Retina (tissue), 1 donor: ENCODE results near the gene SIDT2.
"Not testable (repeated sequence)": the region's sequence is repeated elsewhere in the genome, so short reads cannot be mapped to it uniquely, and the experiment has no call there.

Source experiments
- DNase-seq: peaks from one replicate; pipeline ENCODE4 v3.0.0-alpha.2; 2016

The SIDT2 gene

DNA sequence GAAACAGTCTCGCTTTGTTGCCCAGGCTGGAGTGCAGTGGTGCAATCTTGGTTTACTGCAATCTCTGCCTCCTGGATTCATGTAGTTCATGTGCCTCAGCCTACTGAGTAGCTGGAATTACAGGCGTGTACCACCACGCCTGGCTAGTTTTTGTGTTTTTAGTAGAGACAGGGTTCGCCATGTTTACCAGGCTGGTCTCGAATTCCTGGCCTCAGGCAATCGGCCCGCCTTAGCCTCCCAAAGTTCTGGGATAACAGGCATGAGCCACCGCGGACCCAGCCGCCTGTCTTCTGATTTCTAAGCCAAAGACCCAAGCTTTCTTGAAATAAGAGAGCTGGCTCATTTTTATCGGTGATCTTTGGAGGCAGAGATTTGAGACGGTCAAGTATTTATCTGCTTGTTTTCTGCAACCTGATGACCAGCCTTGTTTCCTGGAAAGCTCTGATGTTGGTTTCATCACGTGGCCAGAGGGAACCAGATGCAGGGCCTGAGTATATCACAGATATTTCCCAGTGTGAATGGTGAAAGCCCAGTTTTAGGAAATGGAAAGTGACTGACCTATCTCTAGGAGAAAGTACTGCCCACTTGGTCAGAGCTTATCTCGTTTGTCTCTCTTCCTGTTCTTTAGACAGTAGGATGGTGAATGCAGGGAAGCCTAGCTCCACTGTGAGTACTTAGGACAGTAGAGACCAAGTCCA is 5.7 kb upstream of the SIDT2 start:
- no peak for DNase-seq

- DNase-seq: no peak
These were observed 3.4 kb upstream of the SIDT2 start for GRCh38 chr11:117175104-117175503.

DNA sequence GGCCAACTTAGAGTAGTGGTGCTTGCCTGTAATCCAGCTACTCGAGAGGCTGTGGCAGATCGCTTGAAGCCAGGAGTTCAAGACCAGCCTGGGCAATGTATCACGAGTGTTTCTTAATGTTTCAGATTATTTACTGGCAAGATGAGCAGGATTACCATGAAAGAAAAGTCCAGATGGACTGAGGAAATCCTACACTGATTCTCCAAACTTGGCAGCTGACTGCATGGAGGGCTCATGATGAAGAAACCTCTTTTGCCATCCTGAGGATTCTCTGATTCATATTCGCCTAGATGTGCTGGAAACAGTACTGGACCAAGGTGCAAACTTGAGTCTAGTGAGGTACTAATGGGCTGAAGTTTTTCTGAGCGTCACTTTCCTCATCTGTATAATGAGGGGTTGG is 2.8 kb upstream of the SIDT2 start:
- DNase-seq: no peak

DNA sequence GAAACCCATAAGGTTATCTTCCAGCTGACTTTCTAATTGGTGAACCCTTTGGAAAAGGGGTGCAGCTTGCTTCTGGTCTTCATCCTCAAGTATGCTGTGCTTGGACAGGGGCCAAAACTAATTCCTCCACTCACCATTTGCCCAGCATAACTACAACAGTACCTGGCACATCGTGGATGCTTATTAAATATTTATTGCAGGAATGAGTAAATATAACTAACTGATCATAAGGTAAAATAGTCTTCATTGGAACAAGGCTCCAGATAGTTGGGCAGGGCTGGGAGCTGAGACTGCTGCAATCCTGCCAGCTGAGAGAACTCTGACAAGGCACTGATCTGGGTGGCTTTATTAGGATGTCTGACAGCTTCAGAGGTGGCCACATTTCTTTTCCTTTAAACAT is 2.4 kb upstream of the SIDT2 start:
- DNase-seq: no peak

DNA sequence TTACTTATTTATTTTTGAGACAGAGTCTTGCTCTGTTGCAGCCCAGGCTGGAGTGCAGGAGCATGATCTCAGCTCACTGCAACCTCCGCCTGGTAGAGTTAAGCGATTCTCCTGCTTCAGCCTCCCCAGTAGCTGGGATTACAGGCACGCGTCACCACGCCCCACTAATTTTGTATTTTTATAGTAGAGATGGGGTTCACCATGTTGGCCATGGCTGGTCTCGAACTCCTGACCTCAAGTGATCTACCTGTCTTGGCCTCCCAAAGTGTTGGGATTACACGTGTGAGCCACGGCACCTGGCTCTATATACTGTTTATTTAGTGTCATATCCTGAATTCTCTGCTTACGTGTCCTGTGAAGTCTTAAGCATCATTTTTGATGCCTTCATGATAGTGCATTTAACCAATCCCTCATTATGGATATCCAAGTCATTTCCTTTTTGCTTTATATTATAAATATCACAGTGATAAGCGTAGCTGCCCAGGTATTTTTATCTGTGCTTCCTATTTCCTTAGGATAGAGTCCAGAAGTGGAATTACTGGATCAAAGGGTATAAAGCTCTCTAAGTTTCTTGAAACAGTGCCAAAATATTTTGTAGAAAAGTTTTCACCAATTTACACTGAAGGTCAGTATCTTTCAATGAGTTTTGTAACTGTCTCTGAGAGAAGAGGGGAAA is 871 bp upstream of the SIDT2 start:
- no peak for DNase-seq

DNA sequence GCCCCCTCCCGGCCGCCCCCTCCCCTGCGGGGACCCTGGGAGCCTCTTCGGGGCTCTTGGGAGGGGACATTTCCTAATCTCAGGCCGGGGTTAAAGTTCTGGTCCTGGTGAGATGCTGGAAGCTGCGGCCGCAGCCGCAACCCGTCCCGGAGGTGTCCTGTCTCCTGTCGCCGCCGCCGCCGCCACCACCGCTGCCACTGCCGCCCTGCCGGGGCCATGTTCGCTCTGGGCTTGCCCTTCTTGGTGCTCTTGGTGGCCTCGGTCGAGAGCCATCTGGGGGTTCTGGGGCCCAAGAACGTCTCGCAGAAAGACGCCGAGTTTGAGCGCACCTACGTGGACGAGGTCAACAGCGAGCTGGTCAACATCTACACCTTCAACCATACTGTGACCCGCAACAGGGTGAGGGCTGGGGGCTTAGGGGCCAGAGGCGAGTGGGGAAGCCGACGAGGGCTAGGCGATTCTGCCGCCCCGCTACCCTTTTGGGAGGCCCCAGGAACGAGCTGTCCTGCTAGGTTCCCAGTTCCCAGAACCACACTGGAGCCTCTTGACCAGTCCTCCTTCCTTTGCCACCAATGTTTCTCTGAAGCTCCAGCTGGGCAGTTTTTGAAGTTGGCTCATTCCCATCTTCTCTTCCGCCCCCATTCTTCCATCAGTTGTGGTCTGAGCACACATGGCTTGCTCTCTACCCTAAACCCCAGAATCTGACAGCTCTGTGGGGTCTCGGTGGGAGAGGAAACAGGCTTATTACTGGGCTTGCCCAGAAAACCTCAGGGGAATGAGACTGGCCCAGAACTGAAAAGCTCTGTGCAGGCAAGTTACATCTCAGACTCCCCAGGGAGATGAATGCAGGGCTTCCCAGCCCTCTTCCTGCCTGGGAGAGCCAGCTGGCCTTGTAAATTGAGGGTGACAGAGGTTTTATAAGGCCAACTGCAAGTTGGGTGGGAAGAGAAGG is 781 bp downstream of the SIDT2 start:
- DNase-seq: peak; percentile 69

GRCh38 chr11:117180020-117180419 is 1.5 kb downstream of the SIDT2 start:
- peak; percentile 24 for DNase-seq

- peak; percentile 53 for DNase-seq
These were observed 2.4 kb downstream of the SIDT2 start for GRCh38 chr11:117180661-117181585.

DNA sequence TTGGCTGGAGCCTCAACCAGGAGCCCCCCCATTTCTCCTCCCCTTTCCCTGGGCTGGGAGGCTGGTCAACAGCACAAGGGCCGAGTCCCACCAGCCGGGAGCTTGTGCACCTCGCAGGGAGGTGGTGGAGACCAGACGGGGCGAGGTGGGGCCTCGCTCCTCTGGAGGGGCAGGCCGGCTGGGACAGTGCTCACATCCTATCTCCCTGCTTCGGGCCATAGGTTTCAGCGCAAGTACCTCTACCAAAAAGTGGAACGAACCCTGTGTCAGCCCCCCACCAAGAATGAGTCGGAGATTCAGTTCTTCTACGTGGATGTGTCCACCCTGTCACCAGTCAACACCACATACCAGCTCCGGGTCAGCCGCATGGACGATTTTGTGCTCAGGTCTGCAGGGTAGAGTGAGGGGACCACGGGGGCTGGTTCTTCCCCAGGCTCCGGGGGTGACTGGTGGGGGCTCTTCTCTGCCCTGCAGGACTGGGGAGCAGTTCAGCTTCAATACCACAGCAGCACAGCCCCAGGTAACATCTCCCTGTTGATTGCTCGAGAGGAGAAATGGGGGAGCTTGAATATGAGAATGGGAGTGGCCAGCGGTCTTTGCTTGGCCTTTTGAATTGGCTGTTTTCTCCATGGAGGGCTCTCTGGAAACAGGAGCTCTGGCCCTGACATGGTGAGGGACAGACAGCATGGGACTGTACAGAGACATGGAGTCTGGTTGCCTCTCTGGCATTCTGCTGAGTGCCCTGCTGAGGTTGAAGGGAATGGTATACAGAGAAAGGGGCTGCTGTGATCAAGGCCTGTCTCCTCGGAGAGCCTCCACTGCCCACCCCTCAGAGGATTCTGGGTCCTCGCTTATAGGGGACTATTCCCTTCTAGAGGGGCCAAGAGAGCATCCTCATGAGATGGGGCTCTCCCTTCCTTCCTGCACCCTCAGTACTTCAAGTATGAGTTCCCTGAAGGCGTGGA is 3.3 kb downstream of the SIDT2 start:
- no peak for DNase-seq

- no peak for DNase-seq
These were observed 4.0 kb downstream of the SIDT2 start for GRCh38 chr11:117182551-117182935.

GRCh38 chr11:117183178-117183577 is 4.6 kb downstream of the SIDT2 start:
- not testable (repeated sequence) for DNase-seq

DNA sequence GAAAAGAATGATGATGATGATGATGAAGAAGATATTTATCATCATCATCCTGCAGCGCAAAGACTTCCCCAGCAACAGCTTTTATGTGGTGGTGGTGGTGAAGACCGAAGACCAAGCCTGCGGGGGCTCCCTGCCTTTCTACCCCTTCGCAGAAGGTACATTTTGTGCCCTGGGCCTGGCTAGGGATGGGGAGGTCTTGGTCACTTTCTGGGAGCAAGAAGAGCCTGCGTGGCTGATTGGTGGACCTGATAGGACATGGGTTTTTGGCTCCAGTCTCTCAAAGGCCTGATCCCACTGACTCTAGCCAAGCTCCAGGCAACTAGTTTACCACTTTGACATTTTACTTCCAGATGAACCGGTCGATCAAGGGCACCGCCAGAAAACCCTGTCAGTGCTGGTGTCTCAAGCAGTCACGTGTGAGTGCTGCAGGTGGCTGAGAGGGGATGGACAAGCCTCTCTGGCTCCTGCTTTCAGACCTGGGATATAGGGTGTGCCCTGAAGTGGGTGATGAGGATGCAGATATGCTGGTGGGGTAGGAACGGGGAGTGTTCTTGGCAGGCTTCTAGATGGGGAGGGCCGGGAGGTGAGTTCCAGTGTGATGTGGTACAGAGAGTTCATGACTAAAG is 5.3 kb downstream of the SIDT2 start:
- DNase-seq: no peak

DNA sequence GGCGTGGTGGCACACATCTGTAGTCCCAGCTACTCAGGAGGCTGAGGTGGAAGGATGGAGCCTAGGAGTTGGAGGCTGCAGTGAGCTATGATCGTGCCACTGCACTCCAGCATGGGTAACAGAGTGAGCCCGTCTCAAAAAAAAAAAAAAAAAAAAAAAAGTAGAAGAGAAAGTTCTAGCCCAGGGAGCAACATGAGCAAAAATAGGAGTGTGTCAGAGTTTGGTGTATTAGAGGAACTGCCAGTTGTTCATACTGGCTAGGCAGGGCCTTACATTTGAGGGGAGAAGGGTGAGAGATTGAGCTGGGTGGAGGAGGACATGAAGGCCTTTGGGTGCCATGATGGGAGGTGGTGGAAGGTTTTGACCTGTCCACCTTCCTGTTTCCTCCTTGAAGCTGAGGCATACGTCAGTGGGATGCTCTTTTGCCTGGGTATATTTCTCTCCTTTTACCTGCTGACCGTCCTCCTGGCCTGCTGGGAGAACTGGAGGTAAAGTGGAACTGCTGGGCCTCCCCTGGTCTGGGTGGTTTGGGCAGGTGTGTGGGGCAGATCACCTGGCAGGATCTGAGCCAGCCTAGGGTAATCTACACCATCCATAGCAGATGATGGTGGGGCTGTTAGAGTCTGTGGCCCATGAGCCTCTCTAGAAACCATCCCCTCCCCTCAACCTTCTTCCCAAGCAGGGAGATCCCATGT is 7.3 kb downstream of the SIDT2 start:
- DNase-seq: no peak

DNA sequence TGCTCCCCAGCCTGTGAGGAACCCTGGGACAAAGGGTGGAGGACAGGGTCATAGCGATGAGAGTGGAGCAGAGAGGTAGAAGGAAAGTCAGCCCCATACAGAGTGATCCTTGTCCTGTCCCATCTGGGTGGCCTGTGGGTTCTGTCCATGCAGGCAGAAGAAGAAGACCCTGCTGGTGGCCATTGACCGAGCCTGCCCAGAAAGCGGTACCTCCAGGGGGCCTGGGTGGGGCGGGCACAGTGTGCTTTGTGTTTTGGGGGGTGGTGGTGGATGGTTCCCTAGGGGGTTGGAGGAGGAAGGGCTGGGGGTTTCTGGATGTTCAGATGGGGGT is 7.9 kb downstream of the SIDT2 start:
- DNase-seq: no peak

- no peak for DNase-seq
These were observed 8.5 kb downstream of the SIDT2 start for GRCh38 chr11:117187007-117187406.

- no peak for DNase-seq
These were observed 8.9 kb downstream of the SIDT2 start for GRCh38 chr11:117187428-117187798.

- DNase-seq: no peak
These were observed 9.4 kb downstream of the SIDT2 start for GRCh38 chr11:117187799-117188481.

GRCh38 chr11:117188620-117189081 is 10.1 kb downstream of the SIDT2 start:
- no peak for DNase-seq

- no peak for DNase-seq
These were observed 10.8 kb downstream of the SIDT2 start for GRCh38 chr11:117189191-117189940.
